Measurements from ENCODE around the gene RFX4.

DNA sequence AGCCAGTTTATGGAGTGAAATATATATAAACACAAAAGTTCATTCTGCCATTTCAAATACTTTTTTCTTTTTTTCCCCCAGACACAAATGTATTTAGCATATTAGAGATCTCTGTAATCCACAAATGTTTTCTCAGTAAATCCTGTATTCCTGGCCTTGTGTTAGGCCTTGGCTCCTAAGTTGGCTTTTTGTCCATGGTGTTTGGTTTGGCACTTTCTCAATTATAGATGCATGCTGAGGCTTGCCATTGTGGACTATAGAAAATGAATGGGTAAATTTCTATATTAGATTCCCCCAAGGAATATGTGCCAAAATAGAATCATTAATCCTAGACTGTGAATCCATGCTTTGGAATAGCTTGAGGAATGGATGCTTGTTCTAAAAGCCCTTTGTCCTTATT is 208.7 kb downstream of the RFX4 start:
- TF ChIP-seq PAF1 (CRISPR knock-in tag; IDR thresholded peaks at IDR 0.05) (no peak), SETDB1 (CRISPR knock-in tag; IDR thresholded peaks at IDR 0.05; ENCODE audit: borderline replicate concordance) (no peak), POLR2AphosphoS5 (IDR thresholded peaks at IDR 0.05; ENCODE audit: low read depth, low read length) (no peak), NR3C1 (CRISPR knock-in tag; IDR thresholded peaks at IDR 0.05) (no peak), PHF8 (CRISPR knock-in tag; IDR thresholded peaks at IDR 0.05) (no peak), NR2F6 (IDR thresholded peaks at IDR 0.05) (no peak), NR2F6 (CRISPR knock-in tag; IDR thresholded peaks at IDR 0.05) (no peak), BRCA1 (CRISPR knock-in tag; IDR thresholded peaks at IDR 0.05) (no peak)
- TF ChIP-seq, protein P1, sequence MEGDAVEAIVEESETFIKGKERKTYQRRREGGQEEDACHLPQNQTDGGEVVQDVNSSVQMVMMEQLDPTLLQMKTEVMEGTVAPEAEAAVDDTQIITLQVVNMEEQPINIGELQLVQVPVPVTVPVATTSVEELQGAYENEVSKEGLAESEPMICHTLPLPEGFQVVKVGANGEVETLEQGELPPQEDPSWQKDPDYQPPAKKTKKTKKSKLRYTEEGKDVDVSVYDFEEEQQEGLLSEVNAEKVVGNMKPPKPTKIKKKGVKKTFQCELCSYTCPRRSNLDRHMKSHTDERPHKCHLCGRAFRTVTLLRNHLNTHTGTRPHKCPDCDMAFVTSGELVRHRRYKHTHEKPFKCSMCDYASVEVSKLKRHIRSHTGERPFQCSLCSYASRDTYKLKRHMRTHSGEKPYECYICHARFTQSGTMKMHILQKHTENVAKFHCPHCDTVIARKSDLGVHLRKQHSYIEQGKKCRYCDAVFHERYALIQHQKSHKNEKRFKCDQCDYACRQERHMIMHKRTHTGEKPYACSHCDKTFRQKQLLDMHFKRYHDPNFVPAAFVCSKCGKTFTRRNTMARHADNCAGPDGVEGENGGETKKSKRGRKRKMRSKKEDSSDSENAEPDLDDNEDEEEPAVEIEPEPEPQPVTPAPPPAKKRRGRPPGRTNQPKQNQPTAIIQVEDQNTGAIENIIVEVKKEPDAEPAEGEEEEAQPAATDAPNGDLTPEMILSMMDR (CRISPR knock-in tag; IDR thresholded peaks at IDR 0.05) = no peak
